ENCODE data around the gene FAM98C.

DNA sequence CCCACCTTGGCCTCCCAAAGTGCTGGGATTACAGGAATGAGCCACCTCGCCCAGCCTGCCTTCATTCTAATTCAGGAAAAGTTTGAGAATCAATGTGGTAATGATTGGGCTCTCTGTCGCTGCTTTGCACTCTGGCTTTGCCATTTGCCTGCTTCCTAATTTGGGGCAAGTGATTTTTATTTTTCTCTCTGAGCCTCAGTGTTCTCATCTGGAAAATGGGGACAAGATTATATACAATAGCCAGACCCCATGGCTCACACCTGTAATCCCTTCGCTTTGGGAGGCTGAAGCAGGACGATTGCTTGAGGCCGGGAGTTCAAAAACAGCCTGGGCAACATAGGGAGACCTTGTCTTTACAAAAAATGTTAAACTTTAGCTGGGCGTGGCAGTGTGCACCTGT lies 34.4 kb downstream of the FAM98C start:
- TF ChIP-seq CTCF (conservative IDR thresholded peaks at IDR 0.05) (no peak), ZFX (IDR thresholded peaks at IDR 0.05) (no peak)
